ENCODE data around the gene ZMYM3. TPM values are rescaled to one million over a fixed set of nuclear protein-coding genes. Genes with fewer than 3 reads are reported as not detected.
"Not testable (repeated sequence)": the region's sequence is repeated elsewhere in the genome, so short reads cannot be mapped to it uniquely, and the experiment has no call there.

ZMYM3 gene
- 10 to 100 TPM; 22.6 to 22.8 TPM for total RNA-seq

DNA sequence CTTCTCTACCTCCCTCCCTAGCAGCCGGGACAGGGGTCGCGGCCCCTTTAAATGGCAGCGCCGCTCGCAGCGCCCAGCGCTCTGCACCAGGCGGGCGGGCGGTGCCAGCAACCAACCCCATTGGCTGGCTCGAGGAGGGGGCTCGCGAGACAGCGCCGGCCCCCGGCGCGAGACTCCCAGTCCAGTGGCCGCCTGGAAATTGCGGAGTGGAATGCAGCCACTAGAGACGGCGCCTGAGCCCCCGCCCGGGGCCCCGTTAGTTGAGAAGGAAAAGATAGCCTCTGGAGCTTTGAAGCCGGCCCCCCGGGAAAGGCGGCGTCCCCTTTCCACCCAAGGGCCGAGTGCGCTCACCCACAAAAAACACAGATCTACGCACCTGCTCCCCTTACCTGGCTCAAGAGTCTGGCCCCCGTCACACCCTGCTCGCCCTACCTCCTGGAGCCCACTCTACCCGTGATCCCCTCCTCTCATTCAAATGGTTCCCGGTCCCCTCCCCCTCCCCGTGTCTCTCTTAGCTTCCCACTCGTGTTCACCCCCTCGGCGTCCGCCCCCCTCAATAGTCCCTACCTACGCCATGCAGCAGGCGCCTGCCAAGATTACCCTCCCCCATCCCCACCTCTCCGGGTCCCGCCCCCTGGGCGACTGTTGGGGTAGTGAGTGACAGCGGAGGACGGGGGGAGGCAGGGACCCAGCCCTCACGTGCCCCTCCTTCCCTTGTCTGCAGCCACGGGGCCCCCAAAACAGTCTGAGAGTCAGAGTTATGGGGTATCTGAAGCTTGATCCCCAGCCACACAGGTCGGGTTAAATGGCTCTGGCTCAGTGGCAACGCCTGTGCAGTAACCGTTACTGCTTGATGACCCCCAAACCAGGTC lies at the start of gene ZMYM3:
TSS of gene ZMYM3 (minus strand) at position 49 of the 872 bp plus-strand sequence. CDS start 885 bp downstream, outside the sequence.
- peaks cover 6% of the 10 kb centered on the region for H3K36me3 Mint-ChIP-seq (ENCODE audit: low read depth)
- peak within 1 kb of the TSS; percentile 83 for H3K27ac Mint-ChIP-seq
- POLR2A ChIA-PET, result interaction anchor here (0.6 to 1.7 kb wide), 3 partner anchors 29 to 162 kb away, joined by 3 to 8 read pairs (median 5); partner anchors contain the start of genes NONO and TAF1
- ATAC-seq (peak; percentile 86), DNase-seq (peak; percentile 87)
- CTCF ChIA-PET, result interaction anchor here (0.6 to 1.5 kb wide), 4 partner anchors 10 to 72 kb away, joined by 3 to 4 read pairs (median 4); partner anchors contain the start of gene NONO
- H3K9me3 Mint-ChIP-seq (ENCODE audit: low read depth), result no peaks in the 10 kb centered on the region
- no peaks in the 10 kb centered on the region for H3K27me3 Mint-ChIP-seq
- peaks cover 29% of the 10 kb centered on the region for H3K4me1 Mint-ChIP-seq
- intact Hi-C loops (cut with DNase I, micrococcal nuclease), result loop anchor here (1.0 to 5.0 kb wide), 7 partner anchors 29 to 800 kb away; partner anchors contain the start of genes NONO (in 2 of the 2), SNX12 (in 1 of the 2) and TAF1 (in 1 of the 2)
- H3K4me3 Mint-ChIP-seq, result peak within 1 kb of the TSS; percentile 84

DNA sequence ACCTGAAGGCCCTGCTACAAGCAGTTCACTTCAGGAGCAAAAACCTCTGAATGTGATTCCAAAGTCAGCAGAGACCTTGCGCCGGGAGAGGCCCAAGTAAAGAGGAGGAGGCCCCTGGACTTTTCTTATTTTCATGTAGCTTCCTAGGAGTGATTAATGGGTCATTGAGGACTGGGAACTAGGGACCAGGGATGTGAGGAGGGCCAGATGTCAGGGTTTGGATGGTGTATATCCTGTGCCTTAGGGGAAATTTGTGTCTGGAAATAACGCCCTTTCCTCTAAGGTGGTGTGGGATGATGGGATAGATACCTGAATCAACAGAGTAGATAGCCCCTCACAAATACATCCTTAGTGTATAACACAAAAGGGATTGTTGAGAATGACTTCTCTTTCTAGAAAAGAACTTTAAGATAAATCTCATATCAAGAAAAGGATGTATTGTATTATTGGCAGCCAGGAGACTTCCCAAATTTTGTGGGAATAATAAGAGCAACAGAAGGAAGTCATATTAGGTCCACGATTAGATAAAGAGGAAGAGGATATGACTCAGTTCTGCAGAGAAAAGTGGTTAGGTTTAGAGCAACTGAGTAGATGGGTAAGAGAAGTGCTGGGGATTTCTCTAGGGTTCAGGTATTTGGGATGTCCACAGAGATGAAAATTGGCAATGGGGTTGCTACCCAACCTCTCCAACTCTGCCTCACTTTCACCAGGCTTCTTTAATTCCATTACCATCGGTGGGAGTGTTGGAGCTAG lies 48.7 kb upstream of the ZMYM3 start:
- Mint-ChIP-seq H3K4me1 (peaks cover 20% of the 10 kb centered on the region), H3K4me3 (no peak overlapping the region), H3K36me3 (ENCODE audit: low read depth) (peaks cover 40% of the 10 kb centered on the region), H3K27me3 (no peaks in the 10 kb centered on the region), H3K27ac (peak overlapping the region; percentile 42), H3K9me3 (ENCODE audit: low read depth) (no peaks in the 10 kb centered on the region)
- DNase-seq, result no peak
- peak; percentile 57 for ATAC-seq
- POLR2A ChIA-PET, result interaction anchor here (0.6 kb wide), 1 partner anchor 105 kb away, joined by 3 read pairs; no protein-coding TSS in a partner anchor
- intact Hi-C loops (cut with DNase I, micrococcal nuclease), result no loop called here
- CTCF ChIA-PET, result no interaction called here

GRCh38 chrX:71301195-71301924 lies 47.4 kb upstream of the ZMYM3 start, which contains the start of gene ITGB1BP2:
ITGB1BP2 (plus strand) TSS chrX:71301750; CDS start chrX:71301807, 57 bp downstream.
- Mint-ChIP-seq H3K36me3 (ENCODE audit: low read depth) (peaks cover 52% of the 10 kb centered on the region), H3K4me1 (peaks cover 20% of the 10 kb centered on the region), H3K9me3 (ENCODE audit: low read depth) (no peaks in the 10 kb centered on the region), H3K27me3 (no peaks in the 10 kb centered on the region), H3K27ac (peak within 1 kb of the TSS; percentile 42), H3K4me3 (no peak within 1 kb of the TSS)
- ATAC-seq, result no peak
- CTCF ChIA-PET, result interaction anchor here (0.6 kb wide), 1 partner anchor 185 kb away, joined by 4 read pairs; no protein-coding TSS in a partner anchor
- intact Hi-C loops (cut with DNase I, micrococcal nuclease), result no loop called here
- POLR2A ChIA-PET, result interaction anchor here (0.6 to 0.7 kb wide), 2 partner anchors 69 to 190 kb away, joined by 3 read pairs; no protein-coding TSS in a partner anchor
- DNase-seq, result no peak

DNA sequence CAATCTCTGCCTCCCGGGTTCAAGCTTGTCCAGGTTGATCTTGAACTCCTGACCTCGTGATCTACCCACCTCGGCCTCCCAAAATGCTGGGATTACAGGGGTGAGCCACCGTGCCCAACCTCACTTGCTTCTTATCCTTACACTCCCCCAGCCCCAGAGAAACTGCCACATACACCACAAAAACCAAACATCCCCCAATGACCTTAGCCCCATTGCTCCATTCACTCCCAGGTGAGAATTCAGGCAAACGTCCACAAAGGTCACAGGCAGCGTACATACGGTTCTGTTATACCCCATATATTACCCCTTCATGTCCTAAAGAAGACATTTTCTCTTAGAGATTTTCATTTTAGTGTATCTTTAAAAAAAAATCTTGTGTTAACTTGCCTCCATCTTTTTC lies 46.6 kb upstream of the ZMYM3 start:
- H3K9me3 Mint-ChIP-seq (ENCODE audit: low read depth); ATAC-seq; POLR2A ChIA-PET; DNase-seq; H3K4me3 Mint-ChIP-seq; CTCF ChIA-PET; intact Hi-C loops (cut with DNase I, micrococcal nuclease); H3K27ac Mint-ChIP-seq; H3K27me3 Mint-ChIP-seq: not testable (repeated sequence)
- Mint-ChIP-seq H3K36me3 (ENCODE audit: low read depth) (peaks cover 54% of the 10 kb centered on the region), H3K4me1 (peaks cover 20% of the 10 kb centered on the region)

DNA sequence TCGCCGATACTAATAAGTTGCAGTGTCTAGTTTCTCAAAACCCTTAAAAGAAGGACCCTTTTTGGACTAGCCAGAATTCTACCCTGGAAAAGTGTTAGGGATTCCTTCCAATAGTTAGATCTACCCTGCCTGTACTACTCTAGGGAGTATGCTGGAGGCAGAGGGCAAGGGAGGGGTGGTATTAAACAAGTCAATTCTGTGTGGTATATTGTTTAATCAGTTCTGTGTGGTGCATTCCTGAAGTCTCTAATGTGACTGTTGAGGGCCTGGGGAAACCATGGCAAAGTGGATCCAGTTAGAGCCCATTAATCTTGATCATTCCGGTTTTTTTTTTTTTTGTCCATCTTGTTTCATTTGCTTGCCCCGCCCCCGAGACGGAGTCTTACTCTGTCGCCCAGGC lies 46.1 kb upstream of the ZMYM3 start:
- H3K4me3 Mint-ChIP-seq; H3K27ac Mint-ChIP-seq; POLR2A ChIA-PET; H3K9me3 Mint-ChIP-seq (ENCODE audit: low read depth); H3K27me3 Mint-ChIP-seq; ATAC-seq; CTCF ChIA-PET; DNase-seq; intact Hi-C loops (cut with DNase I, micrococcal nuclease): not testable (repeated sequence)
- peaks cover 20% of the 10 kb centered on the region for H3K4me1 Mint-ChIP-seq
- H3K36me3 Mint-ChIP-seq (ENCODE audit: low read depth), result peaks cover 49% of the 10 kb centered on the region

DNA sequence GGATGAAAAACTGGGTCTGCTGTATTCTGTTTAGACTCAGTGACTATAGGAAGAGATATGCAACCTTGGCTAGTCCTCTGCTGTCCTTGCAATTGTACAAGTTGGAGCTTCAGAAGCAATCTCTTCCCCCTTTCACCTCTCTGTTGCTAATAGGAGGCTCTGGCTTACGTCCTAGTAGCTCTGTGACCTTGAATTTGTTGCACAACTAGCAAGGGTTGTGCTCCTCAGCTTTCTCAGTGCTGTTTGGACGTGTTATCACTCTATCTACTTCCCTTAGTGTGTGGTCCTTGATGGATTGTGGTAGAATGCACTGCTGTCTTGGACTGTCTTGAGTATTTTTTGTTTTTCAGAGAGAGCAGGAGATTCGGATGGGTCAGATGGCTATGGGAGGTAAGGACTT lies 44.2 kb upstream of the ZMYM3 start:
- H3K36me3 Mint-ChIP-seq (ENCODE audit: low read depth), result peaks cover 43% of the 10 kb centered on the region
- no peak for ATAC-seq

GRCh38 chrX:71296806-71297205 lies 42.9 kb upstream of the ZMYM3 start:
- ATAC-seq, result no peak
- intact Hi-C loops (cut with DNase I, micrococcal nuclease), result no loop called here

More for the DNA sequence above, 44.2 kb upstream of the ZMYM3 start:
- Mint-ChIP-seq H3K4me1 (peaks cover 19% of the 10 kb centered on the region), H3K27me3 (no peaks in the 10 kb centered on the region), H3K9me3 (ENCODE audit: low read depth) (no peaks in the 10 kb centered on the region), H3K27ac (no peak overlapping the region), H3K4me3 (no peak overlapping the region)
- DNase-seq, result no peak
- CTCF ChIA-PET, result interaction anchor here (0.6 kb wide), 1 partner anchor 364 kb away, joined by 3 read pairs; no protein-coding TSS in a partner anchor
- POLR2A ChIA-PET, result interaction anchor here (1.0 kb wide), 1 partner anchor 15 kb away, joined by 5 read pairs; the partner anchor contains the start of gene NONO
- intact Hi-C loops (cut with DNase I, micrococcal nuclease), result no loop called here

DNA sequence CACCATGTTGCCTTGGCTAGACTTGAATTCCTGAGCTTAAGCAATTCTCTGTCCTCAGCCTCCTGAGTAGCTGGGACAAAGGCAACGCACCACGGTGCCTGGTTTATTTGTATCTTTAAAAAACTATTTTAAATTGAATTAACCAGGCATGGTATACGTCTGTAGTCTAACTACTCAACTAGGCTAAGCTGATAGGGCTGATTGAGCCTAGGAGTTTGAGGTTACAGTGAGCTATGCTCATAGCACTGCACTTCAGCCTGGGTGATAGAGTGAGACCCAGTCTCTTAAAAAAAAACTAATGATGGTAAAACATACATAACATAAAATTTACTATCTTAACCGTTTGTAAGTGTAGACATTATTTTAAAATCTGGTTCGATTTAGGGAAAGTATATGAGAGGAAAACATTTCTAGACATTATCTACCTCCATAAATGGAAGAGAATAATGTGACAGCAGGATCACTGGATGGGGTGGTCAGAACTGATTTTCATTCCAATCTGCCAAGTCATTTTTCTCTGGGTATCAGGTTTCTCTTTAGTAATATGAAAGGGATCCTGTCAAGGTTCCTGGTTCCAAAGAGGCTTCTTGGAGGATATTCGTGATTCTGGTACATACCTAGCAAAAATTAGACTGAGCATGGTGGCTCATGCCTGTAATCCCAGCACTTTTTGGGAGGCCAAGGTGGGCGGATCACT lies 38.9 kb upstream of the ZMYM3 start:
- ChIA-PET CTCF (interaction anchor here (0.6 kb wide), 1 partner anchor 37 kb away, joined by 3 read pairs; no protein-coding TSS in a partner anchor), POLR2A (interaction anchor here (0.5 to 1.5 kb wide), 5 partner anchors 9 to 199 kb away, joined by 3 to 5 read pairs (median 4); partner anchors contain the start of genes NLGN3 and NONO)
- ATAC-seq (no peak), DNase-seq (no peak)
- peaks cover 47% of the 10 kb centered on the region for H3K36me3 Mint-ChIP-seq (ENCODE audit: low read depth)
- no peak overlapping the region for H3K4me3 Mint-ChIP-seq
- no peaks in the 10 kb centered on the region for H3K9me3 Mint-ChIP-seq (ENCODE audit: low read depth)
- H3K27me3 Mint-ChIP-seq, result no peaks in the 10 kb centered on the region
- H3K27ac Mint-ChIP-seq, result no peak overlapping the region
- intact Hi-C loops (cut with DNase I, micrococcal nuclease), result no loop called here
- H3K4me1 Mint-ChIP-seq, result peaks cover 8% of the 10 kb centered on the region

More at GRCh38 chrX:71296806-71297205, 42.9 kb upstream of the ZMYM3 start:
- Mint-ChIP-seq H3K36me3 (ENCODE audit: low read depth) (peaks cover 49% of the 10 kb centered on the region), H3K9me3 (ENCODE audit: low read depth) (no peaks in the 10 kb centered on the region), H3K4me1 (peaks cover 9% of the 10 kb centered on the region), H3K27ac (no peak overlapping the region), H3K27me3 (no peaks in the 10 kb centered on the region), H3K4me3 (no peak overlapping the region)
- no peak for DNase-seq
- POLR2A ChIA-PET, result interaction anchor here (1.0 kb wide), 1 partner anchor 13 kb away, joined by 5 read pairs; the partner anchor contains the start of gene NONO
- CTCF ChIA-PET, result no interaction called here

GRCh38 chrX:71291381-71291780 lies 37.4 kb upstream of the ZMYM3 start:
- Mint-ChIP-seq H3K9me3 (ENCODE audit: low read depth) (no peaks in the 10 kb centered on the region), H3K4me3 (no peak overlapping the region), H3K27ac (no peak overlapping the region), H3K36me3 (ENCODE audit: low read depth) (peaks cover 35% of the 10 kb centered on the region), H3K27me3 (no peaks in the 10 kb centered on the region), H3K4me1 (peaks cover 10% of the 10 kb centered on the region)
- ATAC-seq (no peak), DNase-seq (no peak)
- CTCF ChIA-PET, result no interaction called here
- intact Hi-C loops (cut with DNase I, micrococcal nuclease), result no loop called here
- POLR2A ChIA-PET, result no interaction called here

DNA sequence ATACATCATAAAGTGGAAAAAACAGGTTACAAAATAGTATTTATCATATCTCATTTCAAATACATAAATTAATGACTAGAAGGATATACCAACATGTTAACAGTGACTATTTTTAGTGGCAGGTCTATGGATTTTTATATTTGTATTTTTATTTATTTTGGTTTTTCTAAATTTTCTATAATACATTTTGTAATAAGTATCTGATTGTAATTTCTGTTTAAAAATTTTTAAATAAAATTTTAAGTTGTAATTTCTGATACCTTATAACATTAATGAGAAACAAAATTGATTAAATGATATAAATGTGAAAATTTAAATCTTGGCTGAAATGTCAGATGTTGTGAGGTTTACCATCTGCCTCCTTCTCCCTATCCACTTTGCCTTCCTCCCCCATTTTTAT lies 32.0 kb upstream of the ZMYM3 start:
- no peak overlapping the region for H3K27ac Mint-ChIP-seq
- no peaks in the 10 kb centered on the region for H3K27me3 Mint-ChIP-seq
- no peaks in the 10 kb centered on the region for H3K9me3 Mint-ChIP-seq (ENCODE audit: low read depth)
- POLR2A ChIA-PET, result no interaction called here
- H3K4me1 Mint-ChIP-seq, result peaks cover 15% of the 10 kb centered on the region
- H3K4me3 Mint-ChIP-seq, result peak overlapping the region; percentile 92
- DNase-seq (no peak), ATAC-seq (no peak)
- intact Hi-C loops (cut with DNase I, micrococcal nuclease), result no loop called here
- CTCF ChIA-PET, result interaction anchor here (1.3 kb wide), 1 partner anchor 80 kb away, joined by 4 read pairs; the partner anchor contains the start of gene TAF1
- peaks cover 32% of the 10 kb centered on the region for H3K36me3 Mint-ChIP-seq (ENCODE audit: low read depth)
